GM18870 (cell line): ENCODE results near the gene NUTM2B.
"Not testable (repeated sequence)": the region's sequence is repeated elsewhere in the genome, so short reads cannot be mapped to it uniquely, and the experiment has no call there.

Experiments
- ATAC-seq: cut with Tn5 transposase; IDR thresholded peaks from one replicate; pipeline ENCODE4 v1.9.1; 2021; ENCODE audit warnings: moderate library complexity; ENCODE audit not compliant: unreplicated experiment

The NUTM2B gene

DNA sequence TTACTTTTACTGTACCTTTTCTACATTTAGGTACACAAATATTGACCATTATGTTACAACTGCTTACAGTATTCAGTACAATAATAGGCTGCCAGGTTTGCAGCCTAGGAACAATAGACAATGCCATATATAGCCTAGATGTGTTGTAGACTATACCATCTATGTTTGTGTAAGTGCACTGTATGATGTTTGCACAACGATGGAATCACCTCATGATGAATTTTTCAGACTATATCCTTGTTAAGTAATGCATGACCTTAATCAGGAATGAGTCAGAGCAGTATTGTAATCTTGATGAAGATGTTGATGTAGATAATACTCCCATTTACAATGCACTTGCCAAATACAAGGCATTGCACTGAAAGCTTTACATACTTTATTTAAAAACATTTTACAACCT, 23.6 kb downstream of the NUTM2B start:
- ATAC-seq: not testable (repeated sequence)

- ATAC-seq: not testable (repeated sequence)
Measured at GRCh38 chr10:79744844-79745243, 41.8 kb downstream of the NUTM2B start.

GRCh38 chr10:79748510-79748909, 45.5 kb downstream of the NUTM2B start:
- not testable (repeated sequence) for ATAC-seq

- peak; percentile 64 for ATAC-seq
Measured at GRCh38 chr10:79753601-79754000, 50.6 kb downstream of the NUTM2B start.

DNA sequence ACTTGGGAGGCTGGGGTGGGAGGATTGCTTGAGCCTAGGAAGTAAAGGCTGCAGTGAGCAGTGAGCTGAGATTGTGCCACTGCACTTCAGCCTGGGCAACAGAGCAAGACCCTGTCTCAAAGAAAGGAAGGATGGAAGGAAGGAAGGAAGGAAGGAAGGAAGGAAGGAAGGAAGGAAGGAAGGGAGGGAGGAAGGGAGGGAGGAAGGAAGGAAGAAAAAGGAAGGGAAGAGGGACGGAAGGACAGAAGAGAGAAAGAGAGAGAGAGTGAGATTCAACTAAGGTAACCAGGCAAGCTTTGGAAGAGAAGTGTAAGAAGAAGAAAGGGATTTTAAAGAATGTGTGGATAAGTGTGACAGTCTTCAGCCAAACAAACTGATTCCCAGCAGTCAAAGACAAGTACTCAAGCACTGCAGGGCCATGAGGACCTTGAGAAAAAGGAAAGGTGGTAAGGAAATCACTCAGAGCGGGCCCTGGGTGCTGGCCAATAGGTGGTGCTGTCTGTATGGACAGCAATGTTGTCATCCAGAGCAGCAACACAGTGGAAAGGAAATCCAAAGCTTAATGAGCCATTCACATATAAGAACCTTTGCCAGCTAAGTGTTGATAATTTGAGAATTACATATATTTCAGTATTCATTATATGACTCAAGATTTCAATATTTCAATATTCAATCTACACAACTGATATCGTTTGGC, 55.4 kb downstream of the NUTM2B start:
- not testable (repeated sequence) for ATAC-seq
